ENCODE data around the gene GNAL.
A peak's percentile ranks its signal among the peaks of the same experiment; 100 is the strongest.
"Not testable (repeated sequence)": the region's sequence is repeated elsewhere in the genome, so short reads cannot be mapped to it uniquely, and the experiment has no call there.

Gene GNAL

DNA sequence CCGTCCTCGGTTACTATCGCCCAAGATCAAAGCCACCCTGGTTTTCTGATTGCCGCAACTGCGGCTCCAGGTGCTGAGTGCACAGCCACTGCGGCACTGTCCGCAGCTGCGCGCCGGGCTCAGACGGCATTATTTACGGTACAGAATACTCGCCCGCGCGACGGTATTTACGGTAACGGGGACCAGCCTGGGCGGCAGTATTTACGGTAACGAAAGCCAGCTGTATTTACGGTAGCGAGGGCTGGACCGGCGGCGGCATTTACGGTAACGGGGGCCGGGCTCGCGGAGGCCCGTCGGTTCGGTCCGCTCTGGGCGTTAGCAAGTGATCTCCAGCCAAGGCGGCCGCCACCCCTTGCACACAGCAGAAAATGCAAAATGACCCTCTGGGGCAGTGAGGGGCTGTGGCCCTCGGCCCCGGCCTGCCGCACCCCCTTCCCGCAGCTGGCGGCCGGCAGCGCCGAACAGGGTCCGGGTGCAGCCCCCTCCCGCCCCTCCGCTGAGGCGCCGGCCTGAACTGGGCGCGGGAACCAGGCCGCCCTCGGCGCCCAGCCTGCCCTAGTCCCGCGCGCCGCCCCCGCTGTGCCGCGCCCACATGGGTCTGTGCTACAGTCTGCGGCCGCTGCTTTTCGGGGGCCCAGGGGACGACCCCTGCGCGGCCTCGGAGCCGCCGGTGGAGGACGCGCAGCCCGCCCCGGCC is at the start of gene GNAL:
Gene GNAL (plus strand): TSS at position 293 of the 697 bp plus-strand sequence. CDS start 300 bp downstream, at position 593.
- peak; percentile 72 for DNase-seq

DNA sequence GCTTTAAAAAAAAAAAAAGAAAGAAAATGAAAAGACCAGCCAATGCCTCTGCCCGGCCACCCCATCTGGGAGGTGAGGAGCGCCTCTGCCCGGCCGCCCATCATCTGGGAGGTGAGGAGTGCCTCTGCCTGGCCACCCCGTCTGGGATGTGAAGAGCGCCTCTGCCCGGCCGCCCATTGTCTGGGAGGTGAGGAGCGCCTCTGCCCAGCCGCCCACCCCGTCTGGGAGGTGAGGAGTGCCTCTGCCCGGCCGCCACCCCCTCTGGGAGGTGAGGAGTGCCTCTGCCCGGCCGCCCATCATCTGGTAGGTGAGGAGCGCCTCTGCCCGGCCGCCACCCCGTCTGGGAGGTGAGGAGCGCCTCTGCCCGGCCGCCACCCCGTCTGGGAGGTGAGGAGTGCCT is 41.8 kb upstream of the GNAL start:
- not testable (repeated sequence) for DNase-seq

DNA sequence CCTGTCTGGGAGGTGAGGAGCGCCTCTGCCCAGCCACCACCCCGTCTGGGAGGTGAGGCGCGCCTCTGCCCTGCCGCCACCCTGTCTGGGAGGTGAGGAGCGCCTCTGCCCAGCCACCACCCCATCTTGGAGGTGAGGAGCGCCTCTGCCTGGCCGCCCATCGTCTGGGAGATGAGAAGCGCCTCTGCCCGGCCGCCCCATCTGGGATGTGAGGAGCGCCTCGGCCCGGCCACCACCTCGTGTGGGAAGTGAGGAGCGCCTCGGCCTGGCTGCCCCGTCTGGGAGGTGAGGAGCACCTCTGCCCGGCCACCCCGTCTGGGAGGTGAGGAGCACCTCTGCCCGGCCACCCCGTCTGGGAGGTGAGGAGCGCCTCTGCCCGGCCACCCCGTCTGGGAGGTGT is 41.3 kb upstream of the GNAL start:
- not testable (repeated sequence) for DNase-seq

DNA sequence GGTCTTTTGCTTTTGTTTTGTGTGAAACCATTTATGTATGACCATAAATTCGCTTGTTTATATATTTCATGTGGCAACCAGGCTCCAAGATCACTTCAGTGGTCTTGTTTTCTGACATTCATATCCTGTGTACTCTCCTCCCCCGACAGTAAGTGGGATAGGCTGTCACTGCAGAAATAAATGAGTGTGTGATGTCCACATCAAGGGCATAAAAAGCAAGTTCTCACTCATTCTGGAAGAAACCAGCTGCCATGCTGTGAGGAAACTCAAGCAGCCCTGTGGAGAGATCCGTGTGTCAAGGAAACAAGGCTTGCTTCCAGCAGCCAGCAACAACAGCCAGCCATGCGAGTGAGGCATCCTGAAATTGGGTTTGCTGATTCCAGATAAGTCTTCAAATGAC is 39.2 kb upstream of the GNAL start:
- no peak for DNase-seq

DNA sequence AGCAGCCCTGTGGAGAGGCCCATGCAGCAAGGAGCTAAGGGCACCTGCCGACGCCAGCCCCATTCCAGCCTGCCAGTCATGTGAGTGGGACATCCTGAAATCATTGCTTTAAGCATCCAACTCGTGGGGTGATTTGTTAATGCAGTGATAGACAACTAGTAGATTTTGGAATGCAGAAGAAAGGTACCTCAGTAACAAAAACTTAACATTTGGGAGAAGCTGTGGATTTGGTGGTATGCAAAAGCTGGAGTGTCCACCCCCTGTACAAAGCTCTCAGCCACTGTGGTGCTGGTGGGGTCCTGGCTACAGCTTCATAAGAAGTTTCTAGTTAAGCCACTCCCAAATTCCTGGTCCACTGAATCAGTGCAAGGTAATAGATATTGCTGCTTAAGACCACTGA is 37.2 kb upstream of the GNAL start:
- no peak for DNase-seq

DNA sequence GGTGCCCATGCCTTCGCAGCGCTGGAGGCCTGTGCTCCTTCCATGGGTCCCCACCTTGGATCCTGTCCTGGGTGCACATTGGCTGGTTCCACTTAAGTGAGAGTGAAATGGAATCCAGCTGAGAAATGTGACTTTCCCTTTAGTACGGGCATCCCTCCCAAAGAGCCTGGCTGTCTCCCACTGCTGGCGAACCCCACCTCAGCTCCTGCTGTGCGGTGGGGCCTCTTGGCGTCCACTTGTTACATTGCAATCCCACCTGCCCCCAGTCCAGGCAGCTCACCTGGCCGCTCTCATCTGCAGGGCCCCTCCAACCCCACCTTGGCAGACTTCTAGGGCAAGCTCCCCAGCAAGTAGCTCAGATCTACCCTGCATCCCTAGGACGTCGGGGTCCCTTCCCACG is 35.5 kb upstream of the GNAL start:
- DNase-seq, result no peak

DNA sequence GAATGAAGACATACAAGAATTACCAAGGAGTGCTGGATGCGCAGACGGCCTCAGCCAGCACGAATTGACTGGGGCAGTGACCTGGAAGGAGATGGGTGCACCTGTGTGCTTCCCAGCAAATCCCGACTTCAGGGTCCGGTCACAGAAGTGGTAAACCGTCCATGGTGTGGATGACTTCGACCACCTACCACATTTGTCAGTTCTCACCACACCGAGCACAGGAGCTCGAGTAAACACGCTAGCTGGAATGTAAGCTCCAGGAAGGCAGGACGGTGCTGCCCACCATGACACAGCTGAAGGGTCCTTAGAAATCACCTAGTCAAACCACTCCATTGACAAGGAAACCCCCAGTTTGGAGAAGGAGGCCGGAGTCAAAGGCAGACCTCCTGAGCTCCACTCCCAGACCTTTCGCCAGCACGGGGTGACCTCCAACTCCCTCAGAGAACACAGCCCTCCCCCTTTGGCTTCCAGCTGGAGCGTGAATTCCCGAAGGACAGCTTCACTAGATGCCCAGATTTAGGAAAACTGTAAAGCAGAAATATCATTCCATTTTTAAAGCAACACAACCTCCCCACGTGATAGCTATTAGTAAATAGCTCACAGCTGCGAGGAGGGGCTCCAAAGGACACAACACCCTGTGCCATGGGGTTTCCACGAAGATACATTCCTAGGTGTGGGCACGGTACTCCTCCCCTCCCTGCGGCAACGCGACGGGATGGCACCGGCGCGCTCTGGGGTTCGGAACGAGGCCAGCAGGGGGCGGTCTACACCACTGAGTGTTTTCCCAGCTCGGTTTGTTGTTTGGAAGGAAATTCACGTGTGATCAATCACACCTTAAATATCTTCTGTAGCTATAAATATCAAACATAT is 34.1 kb upstream of the GNAL start:
- no peak for DNase-seq

DNA sequence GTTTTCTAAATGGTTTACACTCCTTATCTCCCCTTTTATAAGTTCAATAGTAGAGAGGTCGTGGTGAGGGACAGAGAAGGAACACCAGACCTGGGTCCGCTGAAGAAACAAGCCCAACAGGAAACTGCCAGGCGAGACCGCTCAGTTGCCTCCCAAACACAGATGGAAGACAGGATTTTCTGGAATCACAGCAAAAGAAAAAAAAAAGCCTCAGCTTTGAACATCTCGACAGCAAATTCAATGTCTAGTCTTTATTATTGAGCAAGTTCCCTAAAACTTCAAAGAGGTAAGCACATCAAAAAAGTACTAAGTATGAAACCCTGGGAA is 33.5 kb upstream of the GNAL start:
- DNase-seq, result no peak

DNA sequence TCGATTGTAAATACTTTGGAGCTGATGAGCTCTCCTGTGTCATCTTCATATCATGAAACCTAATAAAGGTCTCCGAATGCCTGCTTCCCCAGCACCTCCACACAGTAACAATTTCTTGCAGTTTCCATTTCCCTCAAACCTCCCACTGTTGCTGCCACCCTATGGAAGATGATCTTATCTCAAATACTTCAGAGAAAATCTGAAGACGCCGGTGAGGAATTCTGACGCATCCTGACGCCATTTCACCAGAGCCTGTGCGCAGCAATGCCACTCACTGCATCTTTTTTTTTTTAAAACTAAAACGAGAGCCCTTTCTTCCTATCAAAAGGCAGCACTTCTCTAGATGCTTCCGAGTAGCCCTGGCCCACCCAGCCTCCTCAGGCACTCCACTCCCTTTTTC is 31.9 kb upstream of the GNAL start:
- DNase-seq, result no peak

DNA sequence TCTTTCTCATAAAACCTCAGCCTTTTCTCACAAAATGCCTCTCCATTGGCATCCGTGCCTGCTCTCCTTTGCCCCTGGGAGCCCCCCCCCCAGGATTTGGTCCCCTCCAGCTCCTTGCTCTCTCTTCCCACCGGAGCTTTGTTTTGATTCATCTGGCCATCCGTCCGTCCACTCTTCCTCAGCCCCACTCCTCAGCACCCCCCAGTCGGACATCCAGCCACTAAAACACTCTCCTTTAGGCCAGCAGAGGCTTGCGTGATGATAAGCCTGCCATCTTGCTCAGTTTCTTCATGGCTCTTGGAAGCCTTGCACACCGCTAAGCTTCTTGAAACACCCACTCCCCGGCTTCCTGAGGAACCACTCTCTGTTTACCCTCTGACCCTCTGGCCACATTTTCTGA is 31.5 kb upstream of the GNAL start:
- DNase-seq, result no peak

DNA sequence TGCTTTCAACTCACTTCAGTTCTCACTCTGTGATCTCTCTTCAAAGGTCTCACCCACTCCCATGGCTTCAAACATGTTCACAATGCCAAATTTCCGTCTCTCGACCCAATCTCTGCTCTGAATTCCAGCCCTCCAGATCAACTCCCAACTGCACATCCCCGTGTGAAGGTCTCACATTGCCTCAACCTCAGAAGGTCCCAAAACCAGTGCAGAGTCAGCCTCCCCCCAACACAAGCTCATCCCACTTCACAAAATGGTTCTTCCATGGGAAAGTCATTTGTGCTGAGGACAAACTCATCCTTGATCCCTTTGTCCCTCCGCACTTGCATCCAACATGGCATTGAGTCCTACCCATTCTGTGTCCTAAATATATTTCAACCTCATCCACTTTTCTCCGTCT is 31.0 kb upstream of the GNAL start:
- DNase-seq, result no peak

DNA sequence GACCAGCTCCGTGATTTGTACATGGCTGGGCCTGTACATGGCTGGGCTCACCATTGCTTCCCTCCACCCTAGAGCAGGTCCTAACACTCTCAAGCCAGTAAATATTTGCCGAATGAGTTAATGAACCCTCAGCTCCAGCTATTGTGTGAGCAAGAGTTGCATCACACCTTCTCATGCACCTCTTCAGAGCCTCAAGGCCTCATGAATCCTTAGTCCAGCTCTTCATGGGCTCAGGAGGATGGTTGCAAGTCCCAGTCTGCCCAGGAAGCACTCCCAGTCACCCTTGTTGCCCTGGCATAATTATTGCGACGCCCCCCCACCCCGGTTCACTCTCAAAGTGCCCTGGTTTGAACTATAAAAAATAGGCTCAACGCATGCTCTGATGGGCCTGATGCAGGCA is 30.1 kb upstream of the GNAL start:
- no peak for DNase-seq

DNA sequence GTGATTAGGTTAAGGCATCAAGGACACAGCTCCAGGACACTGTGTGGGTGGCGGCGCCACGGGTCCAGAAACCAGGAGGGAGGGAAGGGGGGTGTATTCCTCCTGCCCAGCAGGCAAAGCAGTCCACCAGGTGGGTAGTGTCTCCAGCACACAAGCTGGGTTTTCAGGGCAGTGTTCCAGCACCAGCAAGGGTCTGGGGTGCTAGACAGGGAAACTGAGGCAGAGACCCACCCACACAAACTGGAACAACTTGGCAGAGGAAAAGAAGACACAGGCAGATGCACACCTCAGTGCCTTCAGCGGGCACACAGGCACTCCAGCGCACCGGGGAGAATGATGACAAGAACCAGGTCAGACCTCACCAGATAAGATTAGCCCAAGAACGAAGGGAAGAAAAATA is 28.4 kb upstream of the GNAL start:
- no peak for DNase-seq

DNA sequence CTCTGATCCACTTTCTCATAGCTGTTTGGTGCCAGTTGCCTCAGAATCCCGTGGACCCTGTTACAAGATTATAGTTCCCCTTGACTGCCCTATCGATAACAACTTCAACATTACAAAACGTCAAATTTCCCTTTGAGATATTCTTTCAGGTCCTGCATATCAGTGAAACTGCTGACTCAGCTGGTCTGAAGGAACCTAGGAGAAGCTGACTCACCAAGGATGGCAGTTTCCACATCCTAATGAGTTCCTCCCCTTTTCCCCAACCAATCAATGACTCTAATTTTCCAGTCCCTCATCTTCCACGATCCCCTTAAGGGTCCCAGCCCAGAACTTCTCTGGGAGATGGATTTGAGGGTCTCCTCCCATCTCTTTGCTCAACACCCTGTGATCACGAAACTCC is 27.6 kb upstream of the GNAL start:
- DNase-seq, result no peak

DNA sequence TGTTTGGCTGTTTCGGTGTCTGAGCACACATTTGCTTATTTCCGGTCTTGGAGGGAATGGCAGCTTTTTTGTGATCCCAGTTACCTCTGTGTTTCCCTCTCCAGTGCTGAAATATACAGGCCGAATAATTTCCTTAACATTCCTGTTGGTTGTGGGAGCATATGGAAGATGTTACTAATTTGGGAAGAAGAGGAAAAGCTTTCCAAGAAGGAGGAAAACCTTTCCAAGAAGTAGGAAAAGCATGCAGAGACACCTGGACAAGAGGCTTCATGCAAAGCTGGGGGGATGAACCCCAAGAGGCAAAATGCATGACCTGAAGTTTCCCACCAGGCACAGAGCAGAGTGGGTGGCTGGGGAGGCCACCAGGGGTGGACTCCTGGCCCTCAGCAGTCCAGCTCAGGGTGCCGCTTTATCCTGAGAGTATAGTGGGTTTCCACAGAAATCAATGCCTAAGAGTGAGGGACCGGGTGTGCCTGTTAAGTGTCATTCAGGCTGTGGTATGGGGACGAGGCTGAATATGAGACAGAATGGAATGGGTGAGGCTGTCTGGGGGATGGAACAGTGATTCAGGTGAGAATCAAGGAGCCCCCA is 25.5 kb upstream of the GNAL start:
- DNase-seq, result no peak

DNA sequence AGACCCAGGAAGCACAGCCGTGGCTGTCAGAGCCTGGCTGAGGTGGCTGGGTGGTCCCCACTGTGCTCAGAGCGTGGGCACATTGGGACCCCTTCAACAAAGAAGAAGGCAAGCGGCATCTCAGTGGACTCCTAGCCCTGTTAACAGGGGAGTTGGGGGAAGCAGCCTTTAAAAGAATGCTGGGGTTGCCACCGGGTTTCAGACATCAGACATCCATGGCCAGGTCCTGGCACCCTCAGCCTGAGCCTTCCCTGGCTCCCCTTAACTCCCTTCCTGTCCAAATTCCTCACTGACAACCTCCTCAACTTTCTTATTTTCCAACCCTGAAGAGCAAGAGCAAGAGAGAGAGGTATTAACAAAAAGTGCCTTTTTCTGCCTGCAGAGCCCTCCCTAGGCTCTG is 24.8 kb upstream of the GNAL start:
- no peak for DNase-seq

DNA sequence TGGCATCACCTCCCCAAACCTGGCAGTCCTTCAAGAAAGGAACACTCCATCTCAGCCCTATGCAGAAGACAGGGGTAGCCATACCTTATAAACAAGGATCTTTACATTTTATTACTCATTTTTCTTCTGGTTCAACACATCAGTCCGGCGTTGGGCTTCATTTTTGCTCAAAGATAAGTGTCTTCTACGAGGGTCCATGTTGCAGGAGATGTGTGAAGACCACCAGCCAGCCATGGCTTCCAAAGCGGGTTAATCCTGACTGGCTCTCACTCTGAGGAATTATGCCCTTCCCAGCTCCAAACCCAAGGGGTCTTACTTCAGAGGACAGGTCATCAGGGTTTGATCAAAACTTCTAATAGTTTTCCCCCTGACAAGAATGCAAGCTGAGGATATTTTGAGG is 23.9 kb upstream of the GNAL start:
- DNase-seq, result no peak

DNA sequence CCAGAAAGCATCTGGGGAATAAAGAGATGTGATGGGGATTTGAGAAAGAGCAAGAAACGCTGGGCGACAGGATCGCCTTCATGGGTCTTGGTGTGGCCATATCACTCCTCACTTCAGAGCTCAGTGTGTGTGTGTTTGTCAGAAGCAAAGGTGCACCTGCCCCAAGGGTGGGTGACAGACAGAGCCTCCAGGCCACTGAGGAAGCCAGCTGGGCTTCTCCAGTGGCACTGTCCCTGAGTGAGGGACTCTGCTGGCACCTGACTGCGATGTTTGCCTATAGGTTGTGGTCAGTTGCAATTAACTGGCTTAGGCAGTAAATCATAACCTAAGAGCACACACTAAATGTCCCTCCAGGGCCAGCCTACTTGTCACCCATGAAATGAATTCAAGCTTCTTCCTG is 23.5 kb upstream of the GNAL start:
- no peak for DNase-seq

DNA sequence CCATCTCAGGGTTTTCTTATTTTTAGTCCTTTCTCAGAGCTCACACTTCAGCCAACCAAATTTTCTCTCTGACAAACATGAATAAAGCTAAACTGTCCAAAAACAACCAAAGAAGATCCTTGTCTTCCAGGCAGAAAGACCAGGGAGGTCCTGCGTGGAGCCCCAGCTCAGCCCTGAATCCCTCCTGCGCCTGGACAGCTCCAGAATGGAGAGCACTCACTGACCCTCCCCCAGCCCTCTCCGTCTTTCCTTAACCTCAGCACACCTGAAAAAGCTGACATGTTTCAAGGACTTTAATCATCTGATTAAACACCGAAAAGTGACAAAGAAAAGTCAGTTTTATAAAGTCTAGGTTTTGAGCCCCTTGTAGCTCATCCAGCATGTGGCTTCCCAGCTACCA is 22.9 kb upstream of the GNAL start:
- no peak for DNase-seq

DNA sequence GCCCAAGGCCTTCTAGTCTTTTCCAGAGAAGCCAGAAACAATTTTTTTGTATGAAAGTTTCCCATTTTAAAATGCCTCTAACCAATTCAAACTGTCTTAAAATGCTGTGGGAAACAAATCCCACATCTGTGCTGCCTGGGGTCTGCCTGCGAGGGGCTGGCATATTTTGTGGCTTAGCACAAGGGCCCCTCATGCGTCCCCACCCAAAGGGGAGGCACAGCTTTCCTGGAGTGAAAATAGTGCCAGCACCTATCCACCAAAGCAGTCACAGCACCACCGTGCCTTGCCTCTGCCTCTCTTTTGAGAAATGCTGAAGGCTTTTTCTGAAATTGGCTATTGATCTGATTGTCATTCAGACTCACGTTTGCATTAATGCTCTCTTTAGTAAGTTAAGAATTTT is 22.2 kb upstream of the GNAL start:
- no peak for DNase-seq

DNA sequence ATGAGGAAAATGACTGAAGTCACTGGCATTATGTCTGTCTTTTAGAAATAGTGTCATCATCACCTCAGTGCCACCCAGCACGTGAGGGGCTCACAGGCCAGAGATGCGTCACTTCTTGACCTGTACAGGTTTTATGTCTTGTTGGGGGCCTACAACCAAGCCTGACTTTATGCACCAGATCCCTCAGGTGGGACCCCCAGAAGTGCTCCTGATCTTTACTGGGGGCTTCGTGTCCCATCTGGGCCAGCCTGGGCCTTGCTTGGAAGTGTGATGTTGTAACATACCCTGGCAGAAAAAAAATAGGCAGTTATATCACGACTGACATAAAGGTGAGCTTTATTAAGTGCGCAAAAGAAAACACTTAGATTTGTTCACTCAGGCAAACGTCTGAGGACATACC is 21.5 kb upstream of the GNAL start:
- DNase-seq, result no peak

DNA sequence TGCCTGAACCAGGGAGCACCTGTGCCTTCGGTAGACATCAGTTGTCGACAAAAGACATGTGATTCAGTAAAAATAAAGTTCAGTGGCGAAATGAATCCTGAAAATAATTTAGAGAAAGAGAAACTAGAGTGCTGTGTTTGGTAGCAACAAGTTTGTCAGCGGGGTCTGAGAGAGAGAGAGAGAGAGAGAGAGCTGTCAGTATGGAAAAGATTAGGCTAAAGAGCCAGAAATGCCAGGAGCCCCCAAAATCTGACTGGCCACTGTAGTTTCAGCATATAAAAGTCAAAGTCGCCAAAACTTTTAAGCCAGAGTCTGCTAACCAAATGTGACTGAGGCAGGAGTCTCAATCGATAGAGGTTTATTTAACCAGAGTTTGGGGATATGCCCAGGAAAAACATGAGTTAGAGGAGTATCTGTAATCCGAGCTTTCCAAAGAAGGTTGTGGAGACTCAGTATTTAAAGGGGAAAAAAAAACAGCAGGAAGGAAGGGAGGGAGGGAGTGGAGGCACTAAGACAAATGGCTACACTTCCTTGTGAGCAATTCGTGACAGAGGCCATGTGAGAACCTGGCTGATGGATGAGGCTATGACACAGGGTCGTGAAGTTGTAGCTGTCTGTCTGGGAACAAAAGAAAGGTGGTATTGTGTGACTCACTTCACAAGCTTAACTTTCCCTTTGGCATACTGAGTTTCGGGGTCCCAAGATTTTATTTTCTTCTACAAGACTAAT is 20.5 kb upstream of the GNAL start:
- DNase-seq, result no peak

DNA sequence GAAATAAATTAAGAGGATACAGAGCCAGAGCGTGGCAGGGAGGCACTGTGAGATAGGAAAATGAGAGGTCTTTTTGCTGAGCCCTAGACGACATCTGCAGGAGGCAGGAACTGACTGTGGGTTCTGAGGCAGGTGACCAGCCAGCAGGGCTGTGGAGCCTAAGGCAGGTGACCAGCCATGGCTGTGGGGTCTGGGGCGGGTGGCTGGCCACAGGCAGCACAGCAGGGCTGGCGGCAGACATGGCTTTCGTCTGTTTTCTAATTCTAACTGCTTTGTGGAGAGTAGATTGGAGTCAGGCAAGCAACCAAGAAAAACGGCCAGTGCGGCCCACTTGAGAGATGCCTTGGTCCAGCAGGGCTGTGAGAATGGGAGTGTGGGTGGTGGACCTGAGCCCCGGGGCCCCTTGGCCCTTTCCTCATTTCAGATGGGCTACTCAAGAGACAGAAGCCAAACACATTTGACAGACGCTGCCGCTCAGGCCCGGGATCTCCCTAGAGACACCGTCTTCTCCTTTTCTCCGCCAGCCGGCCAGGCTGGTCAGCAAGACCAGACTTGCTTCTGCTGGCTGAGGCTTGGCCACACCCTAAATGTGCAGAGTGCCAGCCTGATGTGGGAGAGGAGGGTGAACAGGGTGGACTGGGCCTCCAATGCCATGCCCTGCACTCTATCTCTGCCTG is 19.7 kb upstream of the GNAL start:
- no peak for DNase-seq

Data from NCI-H2171 (cell line).